HCT116 (cell line): ENCODE results near the gene ACSS3. TPM values are rescaled to one million over a fixed set of nuclear protein-coding genes. Genes with fewer than 3 reads are reported as not detected.

Experiments used
- ATAC-seq: fragments of 200-7000 bp; cut with Tn5 transposase; 2 replicates; pipeline ENCODE4 v1.9.1; 2020; ENCODE audit warnings: mild to moderate bottlenecking, moderate library complexity
- Bru-seq: library from RNA; stranded (reverse); fragments of 400-500 nt; gene quantifications from one replicate; lab custom pipeline; 2021; lab: Mats Ljungman, UMichigan
- BruChase-seq, 2 experiments: library from RNA; stranded (reverse); fragments of 400-500 nt; gene quantifications; one replicate each; lab custom pipeline; 2021; lab: Mats Ljungman, UMichigan
- BruUV-seq: library from RNA; stranded (reverse); fragments of 400-500 nt; replicated peaks from 2 replicates; lab custom pipeline; 2021; lab: Mats Ljungman, UMichigan
- CTCF ChIA-PET: fragments of 300-600 bp; sonication (Branson Sonifier 250); formaldehyde crosslinking; loops from one replicate; lab custom pipeline; 2021; ENCODE audit warnings: antibody characterized with exemption; lab: Charles Lee
- POLR2A ChIA-PET: fragments of 300-600, 350-600 bp; sonication (Branson Sonifier 250); formaldehyde crosslinking; loops from one replicate; lab custom pipeline; 2021; ENCODE audit warnings: antibody characterized with exemption; lab: Charles Lee
- RAD21 ChIA-PET, 2 experiments: fragments of 300-600 bp; sonication (Branson Sonifier 250); formaldehyde crosslinking; loops; one replicate each; lab custom pipeline; 2023; ENCODE audit warnings: low total read pairs in 2 of 2; ENCODE audit not compliant: uncharacterized antibody in 2 of 2, unreplicated experiment in 2 of 2, low non-redundant PET in 1 of 2; lab: Charles Lee
- DNase-seq: peaks from one replicate; pipeline ENCODE4 v3.0.0-alpha.2; 2010; ENCODE audit warnings: low read depth, low spot score
- H2AFZ ChIP-seq: fragments of 200-600 bp; shearing (Covaris generic), sonication (generic); 2 replicates; pipeline ENCODE4 v1.6.1; 2017; ENCODE audit warnings: low read depth, mixed run types, mixed read lengths, antibody characterized with exemption, low read length; ENCODE audit not compliant: poor library complexity, severe bottlenecking
- H3K27ac ChIP-seq: 2 replicates; pipeline ENCODE4 v1.5.1; 2012; ENCODE audit warnings: low read depth, low read length
- H3K27me3 ChIP-seq: fragments of 200-600 bp; sonication (generic); 2 replicates; pipeline ENCODE4 v1.6.1; 2016; ENCODE audit warnings: mixed run types, low read length, mixed read lengths; ENCODE audit not compliant: insufficient read depth
- H3K36me3 ChIP-seq, 2 experiments: fragments of 200-500 bp in 1 of 2; fragments of 200-600 bp in 1 of 2; sonication (Bioruptor generic) in 1 of 2; sonication (generic) in 1 of 2; 2 replicates each; pipeline versions ENCODE4 v1.5.1 to v1.6.1; 2014 to 2016; ENCODE audit warnings: low read length in 2 of 2, inconsistent platforms in 1 of 2, mixed read lengths in 1 of 2, mixed run types in 1 of 2; ENCODE audit not compliant: insufficient read depth in 2 of 2, control insufficient read depth in 1 of 2
- H3K4me1 ChIP-seq, 2 experiments: fragments of 200-600 bp in 1 of 2; sonication (generic) in 1 of 2; 2 replicates each; pipeline versions ENCODE4 v1.5.1 to v1.6.1; 2012 to 2017; ENCODE audit warnings: low read length in 2 of 2, inconsistent platforms in 1 of 2, mild to moderate bottlenecking in 1 of 2, mixed read lengths in 1 of 2, mixed run types in 1 of 2, moderate library complexity in 1 of 2; ENCODE audit not compliant: insufficient read depth in 2 of 2, control insufficient read depth in 1 of 2
- H3K4me2 ChIP-seq: fragments of 200-600 bp; sonication (generic); 2 replicates; pipeline ENCODE4 v1.6.1; 2017; ENCODE audit warnings: mixed run types, low read length, mixed read lengths
- H3K4me3 ChIP-seq, 2 experiments: fragments of 200-600 bp in 1 of 2; sonication (generic) in 1 of 2; replicated peaks in 1 of 2; 2 replicates each; pipeline ENCODE4 v1.5.1; 2011 to 2016; ENCODE audit warnings: low read length in 2 of 2, control low read depth in 1 of 2, low read depth in 1 of 2, mild to moderate bottlenecking in 1 of 2, mixed read lengths in 1 of 2, mixed run types in 1 of 2
- H3K79me2 ChIP-seq: fragments of 200-600 bp; sonication (generic); 2 replicates; pipeline ENCODE4 v1.6.1; 2017; ENCODE audit warnings: mild to moderate bottlenecking, mixed run types, low read length, moderate library complexity, mixed read lengths; ENCODE audit not compliant: insufficient read depth
- H3K9ac ChIP-seq: fragments of 200-600 bp; sonication (generic); 2 replicates; pipeline ENCODE4 v1.6.1; 2016; ENCODE audit warnings: low read length, mixed read lengths
- H3K9me2 ChIP-seq: fragments of 200-600 bp; sonication (generic), shearing (Covaris generic); 2 replicates; pipeline ENCODE4 v1.6.1; 2017; ENCODE audit warnings: mixed run types, mild to moderate bottlenecking, moderate library complexity; ENCODE audit not compliant: insufficient read depth
- H3K9me3 ChIP-seq, 2 experiments: fragments of 200-500 bp in 1 of 2; fragments of 200-600 bp in 1 of 2; sonication (Bioruptor generic) in 1 of 2; sonication (generic) in 1 of 2; 2 replicates each; pipeline ENCODE4 v1.6.1; 2014 to 2017; ENCODE audit warnings: low read length in 2 of 2, mixed read lengths in 2 of 2, inconsistent platforms in 1 of 2, low read depth in 1 of 2, mild to moderate bottlenecking in 1 of 2, mixed run types in 1 of 2, moderate library complexity in 1 of 2; ENCODE audit not compliant: control insufficient read depth in 1 of 2, insufficient read depth in 1 of 2
- H4K20me1 ChIP-seq: fragments of 200-600 bp; sonication (generic), shearing (Covaris generic); 2 replicates; pipeline ENCODE4 v1.6.1; 2017; ENCODE audit warnings: mixed run types, mild to moderate bottlenecking, moderate library complexity; ENCODE audit not compliant: insufficient read depth
- CBX3 ChIP-seq: IDR thresholded peaks from 2 replicates; pipeline ENCODE4 v1.6.1; 2012; ENCODE audit warnings: low read depth
- ELF1 ChIP-seq: IDR thresholded peaks from 2 replicates; pipeline ENCODE4 v1.6.1; 2012; ENCODE audit warnings: low read depth, borderline replicate concordance
- EZH2 ChIP-seq: fragments of 200-600 bp; sonication (generic); IDR thresholded peaks from 2 replicates; pipeline ENCODE4 v1.6.1; 2017; ENCODE audit warnings: antibody characterized with exemption, mixed run types
- EZH2phosphoT487 ChIP-seq: fragments of 200-600 bp; IDR thresholded peaks from 2 replicates; pipeline ENCODE4 v1.6.1; 2018; ENCODE audit warnings: antibody characterized with exemption, borderline replicate concordance
- MAX ChIP-seq: IDR thresholded peaks from 2 replicates; pipeline ENCODE4 v1.6.1; 2012
- POLR2A ChIP-seq: IDR thresholded peaks from 2 replicates; pipeline ENCODE4 v1.7.0; 2011; ENCODE audit warnings: borderline replicate concordance; ENCODE audit not compliant: insufficient read depth, insufficient read length; ENCODE audit errors: extremely low read depth
- POLR2AphosphoS5 ChIP-seq: IDR thresholded peaks from 2 replicates; pipeline ENCODE4 v1.6.1; 2011; ENCODE audit warnings: mild to moderate bottlenecking, low read depth, low read length, moderate library complexity
- RAD21 ChIP-seq: IDR thresholded peaks from 2 replicates; pipeline ENCODE4 v1.6.1; 2012; ENCODE audit warnings: low read depth, mild to moderate bottlenecking
- REST ChIP-seq: IDR thresholded peaks from 2 replicates; pipeline ENCODE4 v1.6.1; 2012; ENCODE audit warnings: low read depth
- SIN3A ChIP-seq: IDR thresholded peaks from 2 replicates; pipeline ENCODE4 v1.6.1; 2012; ENCODE audit warnings: low read depth
- SRF ChIP-seq: IDR thresholded peaks from 2 replicates; pipeline ENCODE4 v1.6.1; 2012; ENCODE audit warnings: low read depth
- TCF7L2 ChIP-seq: IDR thresholded peaks from 2 replicates; pipeline ENCODE4 v1.7.0; 2011; ENCODE audit warnings: borderline replicate concordance, inconsistent platforms; ENCODE audit not compliant: insufficient read depth, insufficient read length; ENCODE audit errors: extremely low read depth
- YY1 ChIP-seq: IDR thresholded peaks from 2 replicates; pipeline ENCODE4 v1.6.1; 2011; ENCODE audit warnings: low read length, low read depth, moderate library complexity, mild to moderate bottlenecking; ENCODE audit not compliant: insufficient replicate concordance; ENCODE audit errors: extremely low read depth
- ZBTB33 ChIP-seq: IDR thresholded peaks from 2 replicates; pipeline ENCODE4 v1.6.1; 2011; ENCODE audit warnings: mild to moderate bottlenecking, low read length, moderate library complexity; ENCODE audit not compliant: insufficient replicate concordance; ENCODE audit errors: extremely low read depth
- ZFX ChIP-seq: fragments of 450-650 bp; IDR thresholded peaks from 2 replicates; pipeline ENCODE4 v1.6.1; 2017
- ZNF274 ChIP-seq: fragments of 200-500 bp; sonication (Bioruptor generic); IDR thresholded peaks from 2 replicates; pipeline ENCODE4 v1.6.1; 2014; ENCODE audit warnings: mild to moderate bottlenecking, low read depth, low read length, inconsistent platforms
- intact Hi-C: fragments of 100-400 bp; cut with micrococcal nuclease; formaldehyde crosslinking; loops from 2 replicates; pipeline ENCODE4 v1.10.0; 2022
- long read RNA-seq: library from polyadenylated mRNA; unstranded; transcript quantifications from one replicate; pipeline ENCODE4 v2.0.0, GENCODE V29; 2021; ENCODE audit not compliant: unreplicated experiment
- polyA plus RNA-seq: library from polyadenylated mRNA; unstranded; fragments of >200 nt; gene quantifications from 2 replicates; pipeline ENCODE4 v1.2.1, GENCODE V29; 2012; ENCODE audit warnings: missing spikeins
- total RNA-seq: library from RNA; stranded (reverse); gene quantifications from one replicate; pipeline ENCODE4 v1.2.1, GENCODE V29; 2021; ENCODE audit not compliant: unreplicated experiment

Gene ACSS3
- 0.30 TPM for total RNA-seq
- polyA plus RNA-seq, result not detected in 2 replicates
- percentile 0 among the genes with signal in this experiment for Bru-seq, nascent RNA
- percentile 3 among the genes with signal in this experiment for BruChase-seq, experiment 1, labeled RNA remaining after a 6-hour chase
- BruChase-seq, experiment 2, labeled RNA remaining after a 2-hour chase, result percentile 0 among the genes with signal in this experiment
- long read RNA-seq, result 0 reads

GRCh38 chr12:81077686-81078441 lies at the start of gene ACSS3:
TSS of gene ACSS3 (plus strand) at chr12:81078079. CDS start at chr12:81078121, 42 bp downstream.
- no peak within 1 kb of the TSS for H3K4me3 ChIP-seq
- DNase-seq, result no peak
- CTCF ChIA-PET, result no interaction called here
- no peak within 1 kb of the TSS for H3K9ac ChIP-seq
- RAD21 ChIA-PET, result no interaction called here
- POLR2A ChIA-PET, result no interaction called here
- no peaks in the 10 kb centered on the region for H4K20me1 ChIP-seq
- no peaks in the 10 kb centered on the region for H3K4me1 ChIP-seq
- no peak within 1 kb of the TSS for H3K27ac ChIP-seq
- no peaks in the 10 kb centered on the region for H3K9me3 ChIP-seq
- H3K36me3 ChIP-seq, result no peaks in the 10 kb centered on the region
- H2AFZ ChIP-seq, result no peak within 1 kb of the TSS
- no peak for ATAC-seq
- TF ChIP-seq ELF1 (no peak), EZH2 (no peak), YY1 (no peak), REST (no peak), ZBTB33 (no peak), POLR2AphosphoS5 (no peak), ZNF274 (no peak), TCF7L2 (no peak), MAX (no peak), RAD21 (no peak), EZH2phosphoT487 (no peak), ZFX (no peak), SRF (no peak), POLR2A (no peak), SIN3A (no peak), CBX3 (no peak)
- TF ChIP-seq, all 23 proteins: peak for 0
- H3K79me2 ChIP-seq, result no peaks in the 10 kb centered on the region
- H3K27me3 ChIP-seq, result peaks cover 4% of the 10 kb centered on the region; the same call in 1 of the 2 replicates
- intact Hi-C loops, result no loop called here
- BruUV-seq, result no TSS peak
- no peak within 1 kb of the TSS for H3K4me2 ChIP-seq
- H3K9me2 ChIP-seq, result no peaks in the 10 kb centered on the region
